DLD1 (cell line): ENCODE data around the gene GMNC.
"Not testable (repeated sequence)": the region's sequence is repeated elsewhere in the genome, so short reads cannot be mapped to it uniquely, and the experiment has no call there.

Experiments used
- in situ Hi-C: cut with HindIII; loops from 2 replicates; pipeline ENCODE4 v1.10.0; 2017; ENCODE audit warnings: low sequenced_read_pairs

The GMNC gene, protein sequence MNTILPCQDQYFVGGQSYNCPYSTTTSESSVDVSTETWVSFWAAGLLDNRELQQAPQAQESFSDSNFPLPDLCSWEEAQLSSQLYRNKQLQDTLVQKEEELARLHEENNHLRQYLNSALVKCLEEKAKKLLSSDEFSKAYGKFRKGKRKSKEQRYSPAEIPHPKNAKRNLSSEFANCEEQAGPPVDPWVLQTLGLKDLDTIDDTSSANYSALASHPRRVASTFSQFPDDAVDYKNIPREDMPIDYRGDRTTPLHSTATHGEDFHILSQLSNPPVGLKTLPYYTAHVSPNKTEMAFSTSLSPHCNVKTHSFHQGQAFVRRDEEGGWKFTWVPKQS

DNA sequence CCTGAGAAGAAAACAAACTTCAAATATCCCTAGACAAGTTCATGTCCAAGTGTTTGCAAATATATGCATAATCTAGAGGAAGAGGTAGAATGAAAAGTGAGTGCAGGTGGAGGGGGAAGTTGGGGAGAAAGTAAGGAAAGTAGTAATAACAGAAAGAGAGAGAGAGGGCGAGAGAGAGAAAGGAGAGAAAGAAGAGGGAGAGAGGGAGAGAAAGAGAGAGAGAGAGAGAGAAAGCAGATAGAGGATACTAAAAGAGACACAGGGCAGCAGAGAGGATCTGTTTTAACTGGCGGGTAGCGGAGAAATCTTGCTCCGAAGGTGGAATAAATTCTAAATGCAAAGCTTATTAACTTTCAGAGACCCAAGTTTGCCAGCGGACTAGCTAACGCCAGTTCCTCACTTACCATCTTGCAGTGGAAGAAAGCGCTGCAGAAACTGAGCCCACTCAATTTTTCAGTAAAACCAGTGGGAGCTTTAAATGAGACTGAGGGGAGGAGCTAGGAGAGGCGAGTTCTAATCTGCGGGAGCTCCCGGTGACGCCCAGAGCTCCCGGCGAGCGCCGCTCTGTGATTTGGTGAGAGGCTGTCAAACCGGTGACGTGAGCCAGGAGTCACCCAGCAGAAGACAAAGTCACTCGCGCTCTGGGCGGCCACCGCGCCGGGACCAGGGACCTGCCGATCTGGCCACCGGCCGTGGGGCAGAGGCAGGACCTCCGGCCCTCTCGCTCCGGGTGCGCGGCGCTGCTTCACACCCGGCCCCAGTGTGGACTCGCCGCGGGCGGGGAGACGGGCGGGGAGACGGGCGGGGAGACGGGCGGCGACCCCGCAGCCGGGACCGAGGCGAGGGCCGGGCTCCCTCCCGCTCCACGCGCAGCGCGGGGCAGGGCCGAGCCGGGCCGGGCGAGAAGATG, at the start of gene GMNC:
Gene GMNC (minus strand): TSS at position 486 of the 910 bp plus-strand sequence. CDS start 79 bp downstream, at position 407.
- in situ Hi-C loops, result loop anchor here (5.0 kb wide), 1 partner anchor 50 kb away; no protein-coding TSS in a partner anchor

DNA sequence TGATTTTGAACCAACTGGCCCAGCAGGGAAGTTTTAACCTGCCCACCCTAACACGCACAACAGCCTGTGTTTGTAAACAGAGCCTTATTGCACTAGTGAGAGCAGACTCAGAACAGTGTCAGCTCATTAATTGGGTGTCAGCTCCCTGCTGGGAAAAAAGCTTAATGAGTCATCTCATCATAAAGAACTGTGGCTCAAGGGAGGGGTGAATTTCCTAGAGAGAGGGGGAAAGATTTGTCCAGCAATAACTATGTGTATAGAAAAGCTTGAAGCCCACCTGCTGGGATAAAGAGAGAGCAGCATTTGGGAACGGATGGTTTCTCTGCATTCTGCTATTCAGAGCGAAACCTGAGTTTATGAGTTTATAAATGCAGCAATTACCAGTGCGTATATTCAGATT, 48.9 kb upstream of the GMNC start:
- in situ Hi-C loops, result loop anchor here (5.0 kb wide), 1 partner anchor 49 kb away; the partner anchor contains the start of gene GMNC

DNA sequence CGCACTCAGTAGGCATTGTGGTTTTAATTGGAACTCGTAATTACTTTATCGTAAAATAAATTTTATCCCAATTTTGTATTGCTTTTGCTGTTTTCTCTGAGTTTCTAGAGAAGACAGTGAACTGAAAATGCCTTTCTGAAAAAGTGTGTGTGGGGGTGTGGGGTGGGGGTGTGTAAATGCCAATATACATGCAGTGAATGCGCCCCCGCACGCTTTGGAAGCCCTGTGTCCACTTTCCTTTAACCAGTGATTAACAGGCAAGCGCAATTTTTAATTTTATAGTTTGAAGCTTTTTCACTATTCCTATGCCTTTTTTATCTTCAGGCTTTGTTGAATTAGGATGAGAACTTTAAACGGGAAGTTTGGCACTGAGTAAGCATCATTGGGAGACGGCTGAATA, 47.4 kb upstream of the GMNC start:
- in situ Hi-C loops, result loop anchor here (5.0 kb wide), 1 partner anchor 48 kb away; the partner anchor contains the start of gene GMNC

DNA sequence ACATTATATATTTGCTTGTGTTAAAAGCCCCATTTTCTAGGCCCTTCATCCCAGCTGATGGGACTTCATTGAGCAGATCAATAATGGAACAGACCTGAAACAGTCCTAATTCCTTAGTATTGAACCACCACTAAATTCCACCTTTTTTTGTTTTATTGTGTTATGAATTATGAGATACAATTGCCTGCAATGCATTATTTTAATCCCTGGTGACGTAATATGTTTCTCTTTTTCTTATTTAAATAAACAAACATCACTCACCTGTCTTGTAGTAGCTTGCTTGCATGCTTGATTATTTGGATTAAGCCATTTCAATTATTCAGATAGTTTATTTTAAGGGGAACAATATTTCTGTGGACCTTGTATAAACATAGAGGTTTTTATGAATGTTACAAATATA, 40.7 kb upstream of the GMNC start:
- in situ Hi-C loops, result no loop called here

DNA sequence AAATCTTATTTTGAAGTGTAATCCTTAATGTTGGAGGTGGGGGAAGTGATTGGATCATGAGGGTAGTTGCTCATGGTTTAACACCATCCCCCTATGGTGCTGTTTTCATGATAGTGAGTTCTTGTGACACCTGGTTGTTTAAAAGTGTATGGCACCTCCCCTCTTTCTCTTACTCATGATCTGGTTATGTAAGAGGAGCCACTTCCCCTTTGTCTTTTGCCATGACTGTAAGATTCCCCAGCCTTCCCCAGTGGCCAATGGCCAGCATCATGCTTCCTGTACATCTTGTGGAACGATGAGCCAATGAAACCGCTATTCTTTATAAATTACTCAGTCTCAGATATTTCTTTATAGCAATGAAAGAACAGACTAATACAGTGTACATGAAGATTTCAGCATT, 39.8 kb upstream of the GMNC start:
- in situ Hi-C loops, result no loop called here

DNA sequence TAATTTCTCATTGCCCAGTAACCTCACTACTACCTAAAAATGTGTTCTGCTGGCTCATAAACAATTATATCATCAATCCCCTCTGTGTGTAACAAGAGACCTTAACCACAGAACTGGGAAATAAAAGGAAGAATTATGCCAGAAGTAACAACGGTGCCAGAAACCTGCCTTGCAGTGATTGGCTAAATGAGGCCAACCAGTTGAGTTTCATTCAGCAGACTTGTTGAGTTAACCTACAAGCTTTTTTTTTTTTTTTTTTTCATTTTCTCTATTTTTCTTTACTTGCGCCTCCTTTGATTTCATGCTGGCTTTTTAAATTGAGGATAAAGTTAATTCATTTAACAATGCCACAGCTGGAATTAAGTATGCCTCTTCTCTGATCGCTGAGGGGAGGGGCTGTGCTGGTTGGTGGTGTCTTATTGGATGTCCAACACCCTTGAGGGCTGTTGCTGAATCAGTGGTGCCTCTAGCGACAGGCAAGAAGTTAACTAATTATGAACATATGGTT, 30.0 kb upstream of the GMNC start:
- in situ Hi-C loops, result no loop called here

DNA sequence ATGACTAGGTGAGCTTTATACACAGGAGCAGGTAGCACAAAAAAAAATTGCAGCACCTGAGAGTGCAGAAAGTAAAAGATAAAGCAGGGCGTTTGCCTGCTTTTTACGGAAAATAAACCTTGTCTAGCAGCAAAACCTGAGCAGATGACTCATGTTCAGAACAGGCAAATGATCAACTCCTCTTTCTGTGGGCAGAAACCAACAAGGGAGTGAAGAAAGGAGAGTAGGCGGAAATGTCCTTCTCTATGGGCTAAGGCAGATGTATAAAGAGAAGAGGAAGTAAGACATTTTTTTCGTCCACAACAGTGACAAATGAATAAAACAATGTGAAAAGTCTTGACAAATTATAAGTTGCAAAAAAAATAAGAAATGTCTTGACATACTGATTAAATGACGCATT, 24.5 kb upstream of the GMNC start:
- in situ Hi-C loops, result no loop called here

DNA sequence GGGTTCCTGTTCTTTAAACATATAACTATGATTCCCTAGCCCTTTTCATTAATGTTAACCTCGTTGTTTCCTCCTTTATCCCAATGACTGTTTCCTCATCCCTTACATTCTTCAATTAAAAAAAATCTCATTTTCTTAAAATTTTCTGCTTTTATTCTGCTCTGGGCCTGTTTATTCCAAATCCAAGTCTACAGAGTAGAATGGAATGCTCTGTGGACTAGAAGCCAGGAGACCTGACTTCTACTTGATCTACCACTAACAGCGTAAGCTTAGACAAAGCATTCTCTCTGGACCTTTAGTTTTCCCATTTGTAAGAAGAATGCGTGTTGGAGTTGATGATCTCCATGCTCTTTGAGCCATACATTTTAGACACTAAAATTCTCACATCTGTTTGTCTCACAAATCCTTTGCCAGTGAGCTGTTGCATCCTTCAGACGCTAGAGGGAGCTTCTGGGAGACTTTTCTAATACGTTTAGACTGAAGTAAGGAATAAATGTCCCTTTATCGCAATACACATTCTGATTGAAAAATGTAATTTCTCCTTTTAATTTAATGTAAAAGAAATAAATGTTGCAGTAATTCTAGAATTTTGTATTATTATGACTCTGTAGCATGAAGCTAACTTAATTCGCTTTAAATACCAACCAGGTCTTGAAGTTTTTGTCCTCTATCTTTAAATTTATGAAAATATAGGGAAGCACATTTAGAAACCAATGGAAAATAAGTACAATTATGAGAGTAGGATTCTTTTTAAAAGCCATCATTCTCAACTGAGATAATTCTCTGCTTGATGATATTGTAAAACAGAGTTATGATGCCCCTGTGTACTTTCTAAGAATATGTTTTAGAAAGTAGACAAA, 21.7 kb upstream of the GMNC start:
- in situ Hi-C loops, result no loop called here

DNA sequence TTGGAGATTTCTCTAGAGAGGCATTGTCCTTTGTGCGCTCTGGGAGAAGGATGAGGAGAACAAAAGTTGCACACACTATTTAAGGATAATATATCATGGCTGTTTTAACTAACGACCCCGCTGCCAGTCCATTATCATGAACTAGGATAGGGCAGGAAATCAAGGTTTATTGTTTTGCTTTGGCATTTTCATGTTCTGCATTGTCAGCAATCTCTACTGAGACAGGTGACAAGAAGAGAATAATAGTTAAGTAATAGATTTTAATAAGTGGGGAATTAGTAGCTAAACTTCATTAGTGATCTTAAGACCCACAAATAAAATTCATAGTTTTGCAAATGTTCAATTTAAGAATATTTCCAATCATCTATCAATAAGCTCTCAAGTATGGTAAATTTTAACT, 20.6 kb upstream of the GMNC start:
- in situ Hi-C loops, result no loop called here

DNA sequence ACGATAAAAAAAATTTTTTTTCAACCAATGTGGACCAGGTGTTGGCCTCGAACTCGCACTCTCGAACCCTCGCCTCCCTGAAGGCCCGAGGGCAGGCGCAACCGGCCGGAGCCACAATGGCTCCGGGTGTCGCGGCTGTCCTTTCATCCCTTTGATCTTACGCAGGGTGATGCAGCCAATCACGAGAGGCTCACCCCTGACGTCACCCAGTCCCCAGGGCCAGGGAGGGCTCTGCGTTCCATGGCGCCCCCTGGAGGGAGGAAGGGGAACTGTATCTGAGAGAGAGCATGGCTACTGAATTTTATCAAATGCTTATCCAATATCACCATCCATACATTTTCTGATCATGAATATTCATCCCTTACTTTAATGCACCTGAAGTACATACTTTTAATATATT, 15.4 kb upstream of the GMNC start:
- in situ Hi-C loops, result no loop called here

DNA sequence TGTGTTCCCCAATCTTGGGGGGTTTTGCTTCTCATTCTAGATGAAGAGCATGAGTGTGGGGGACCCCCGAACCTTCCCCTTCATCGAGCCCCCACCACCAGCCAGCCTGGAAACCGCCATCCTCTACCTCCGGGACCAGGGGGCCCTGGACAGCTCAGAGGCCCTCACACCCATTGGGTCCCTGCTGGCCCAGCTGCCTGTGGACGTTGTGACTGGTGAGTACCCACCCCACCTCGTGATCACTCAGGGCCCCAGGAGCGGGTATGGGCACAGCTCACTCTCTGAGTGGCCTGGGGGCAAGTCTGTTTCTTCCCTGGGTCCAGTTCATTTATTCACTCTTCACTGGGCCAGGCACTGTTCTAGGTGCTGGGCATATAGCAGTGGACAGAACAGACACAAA, 13.9 kb upstream of the GMNC start:
- in situ Hi-C loops, result not testable (repeated sequence)

DNA sequence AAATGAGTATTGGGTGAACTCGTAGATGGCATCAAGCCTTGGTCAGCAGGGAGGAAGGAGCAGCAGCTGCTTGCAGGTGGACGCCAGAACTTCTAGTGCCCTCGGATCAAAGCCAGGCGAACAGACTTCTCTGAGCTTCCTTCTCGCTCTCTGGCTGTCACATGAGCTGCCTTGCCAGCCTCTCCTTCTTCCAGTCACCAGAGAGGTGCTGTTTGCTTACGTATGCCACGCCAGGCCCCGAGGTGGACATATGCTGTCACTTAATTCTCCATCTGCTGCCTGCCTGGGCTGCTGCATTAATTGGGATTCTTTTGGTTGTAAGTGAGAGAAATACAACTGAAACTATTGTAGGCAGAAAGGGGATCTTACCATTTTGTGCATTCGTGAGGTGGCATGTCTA, 12.6 kb upstream of the GMNC start:
- in situ Hi-C loops, result not testable (repeated sequence)

DNA sequence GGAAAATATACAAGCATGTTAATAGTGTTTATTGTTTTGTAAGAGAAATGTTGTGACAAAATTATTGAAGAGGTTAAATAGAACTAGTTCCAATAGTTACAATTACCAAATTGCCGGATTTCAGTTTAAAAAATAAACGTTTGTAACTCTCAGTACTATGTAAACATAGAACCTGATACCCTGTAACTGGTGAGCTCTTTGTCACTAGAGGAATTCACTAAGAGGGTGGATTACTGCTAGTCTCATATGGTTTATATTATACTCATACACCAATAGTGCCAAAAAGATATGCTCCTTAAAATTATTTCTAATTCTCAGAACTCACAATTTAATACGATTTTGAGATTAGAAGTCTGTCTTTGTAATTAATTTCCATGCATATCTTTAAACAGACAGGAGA, 7.6 kb upstream of the GMNC start:
- in situ Hi-C loops, result no loop called here

DNA sequence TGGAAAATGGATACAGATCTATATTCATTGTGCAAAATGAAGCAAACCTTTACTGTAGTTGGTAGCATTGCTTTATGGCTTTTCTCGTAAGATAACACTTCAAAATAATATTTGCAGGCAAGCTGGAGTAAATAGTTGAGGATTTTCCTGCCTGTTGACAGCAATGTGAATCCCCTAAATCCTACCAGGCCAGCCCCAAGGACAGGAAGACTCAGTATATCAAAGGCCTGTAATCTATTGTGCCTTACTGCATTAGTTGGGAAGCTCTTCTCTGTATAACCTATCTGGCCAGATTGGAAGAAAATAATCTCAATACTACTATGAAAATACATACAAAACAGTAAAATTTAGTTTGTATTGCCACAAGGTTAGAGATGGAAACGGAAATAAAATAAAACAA, 4.6 kb upstream of the GMNC start:
- in situ Hi-C loops, result no loop called here

DNA sequence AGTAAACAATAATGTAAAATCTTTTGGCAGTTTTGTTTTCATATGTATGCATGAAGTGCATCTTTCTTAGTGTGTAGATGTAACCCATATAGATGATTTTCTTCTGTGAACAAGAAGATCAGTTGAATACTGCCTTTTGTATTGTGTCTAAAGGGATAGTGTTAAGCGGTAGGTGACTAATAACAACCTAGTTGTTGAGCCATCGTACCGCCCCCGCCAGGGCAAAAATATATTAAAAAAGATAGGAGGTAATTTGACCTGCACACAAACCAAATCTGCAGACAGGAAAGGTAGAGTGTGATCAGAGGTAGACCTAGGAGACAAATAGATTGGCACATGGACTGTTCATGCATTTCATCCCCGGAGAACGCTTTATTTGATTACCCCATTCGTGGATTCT, 3.3 kb upstream of the GMNC start:
- in situ Hi-C loops, result no loop called here

DNA sequence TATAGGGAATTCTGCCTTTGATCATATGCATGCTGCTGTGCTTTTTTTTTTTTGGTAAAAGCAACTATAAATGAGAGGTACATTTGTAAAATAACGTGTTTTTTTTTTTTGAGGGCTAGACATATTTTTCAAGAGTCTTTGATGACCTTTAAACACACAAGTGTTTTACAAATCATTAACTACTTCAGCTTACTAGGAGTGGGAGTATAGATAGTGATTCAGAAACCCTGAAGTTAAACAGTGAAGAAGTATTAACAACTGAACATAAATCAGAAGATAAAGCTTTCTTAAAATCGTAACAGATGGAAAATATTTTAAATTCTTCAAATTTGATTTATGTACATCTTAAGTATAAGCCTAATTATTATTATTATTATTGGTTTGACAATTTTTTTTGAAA, 2.9 kb upstream of the GMNC start:
- in situ Hi-C loops, result no loop called here

DNA sequence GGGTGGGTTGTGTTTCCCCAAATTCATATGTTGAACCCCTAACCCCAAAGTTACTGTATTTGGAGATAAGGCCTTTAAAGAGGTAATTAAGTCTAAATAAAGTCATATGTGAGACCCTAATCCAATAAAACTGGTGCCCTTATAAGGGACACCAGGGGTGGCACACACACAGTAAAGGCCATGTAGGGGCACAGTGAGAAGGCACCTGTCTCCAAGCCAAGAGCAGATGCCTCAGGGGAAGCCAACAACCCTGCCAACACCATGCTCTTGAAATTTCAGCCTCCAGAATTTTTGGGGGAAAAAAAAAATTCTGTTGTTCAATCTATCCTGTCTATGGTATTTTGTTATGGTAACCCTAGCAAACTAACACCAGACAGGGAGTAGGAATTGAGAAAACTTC, 1.5 kb upstream of the GMNC start:
- in situ Hi-C loops, result loop anchor here (5.0 kb wide), 1 partner anchor 48 kb away; no protein-coding TSS in a partner anchor

DNA sequence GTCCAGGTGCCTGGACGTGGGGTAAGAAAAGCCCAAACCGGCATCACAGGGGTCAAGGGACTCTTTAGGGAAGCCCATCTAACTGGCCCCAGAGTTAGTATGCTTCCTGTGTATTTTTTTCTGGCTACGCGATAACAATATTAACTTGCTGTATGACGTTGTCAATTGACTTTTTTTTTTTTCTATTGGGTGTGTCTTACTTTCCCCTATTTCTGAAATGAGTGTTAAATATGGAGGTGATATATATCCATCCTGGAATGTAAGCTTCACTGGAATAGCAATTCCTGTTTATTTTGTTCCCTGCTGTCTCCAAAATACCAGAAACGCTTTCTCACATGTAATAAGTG, 598 bp upstream of the GMNC start:
- in situ Hi-C loops, result loop anchor here (5.0 kb wide), 1 partner anchor 49 kb away; no protein-coding TSS in a partner anchor

DNA sequence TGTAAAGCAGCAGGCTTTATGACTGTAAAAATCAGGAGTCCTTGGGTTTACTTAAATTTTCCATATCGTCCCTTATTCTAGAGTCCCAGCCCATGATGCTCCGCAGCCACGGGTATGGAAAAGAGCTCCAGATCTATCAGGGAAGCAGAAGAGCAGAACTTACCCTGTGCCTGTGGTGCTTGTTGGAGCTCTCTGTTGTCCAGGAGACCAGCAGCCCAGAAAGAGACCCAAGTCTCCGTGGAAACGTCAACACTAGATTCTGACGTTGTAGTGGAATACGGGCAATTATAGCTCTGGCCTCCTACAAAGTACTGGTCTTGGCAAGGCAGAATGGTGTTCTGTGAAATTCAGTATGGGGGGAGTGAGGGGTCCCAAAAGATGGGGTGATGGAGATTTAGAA, 2.0 kb downstream of the GMNC start:
- in situ Hi-C loops, result loop anchor here (5.0 kb wide), 1 partner anchor 52 kb away; no protein-coding TSS in a partner anchor

DNA sequence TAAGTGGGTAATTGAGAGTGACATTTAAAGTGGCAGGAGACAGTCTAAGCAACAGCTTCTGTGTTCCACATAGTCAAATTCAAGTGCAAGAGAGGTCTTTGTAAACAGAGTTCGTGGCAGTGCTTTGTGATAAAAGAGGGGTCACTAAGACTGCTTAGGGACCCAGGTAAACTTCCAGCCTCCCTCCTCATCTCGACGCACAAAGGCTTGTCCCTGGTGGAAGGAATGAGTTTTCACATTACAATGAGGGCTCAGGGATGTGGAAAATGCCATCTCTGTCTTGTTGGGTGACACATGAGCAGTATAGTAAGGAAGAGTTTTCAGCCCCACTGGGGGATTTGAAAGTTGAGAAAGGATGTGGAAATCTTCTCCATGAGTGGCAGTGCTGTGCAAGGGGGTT, 7.3 kb downstream of the GMNC start:
- in situ Hi-C loops, result no loop called here

DNA sequence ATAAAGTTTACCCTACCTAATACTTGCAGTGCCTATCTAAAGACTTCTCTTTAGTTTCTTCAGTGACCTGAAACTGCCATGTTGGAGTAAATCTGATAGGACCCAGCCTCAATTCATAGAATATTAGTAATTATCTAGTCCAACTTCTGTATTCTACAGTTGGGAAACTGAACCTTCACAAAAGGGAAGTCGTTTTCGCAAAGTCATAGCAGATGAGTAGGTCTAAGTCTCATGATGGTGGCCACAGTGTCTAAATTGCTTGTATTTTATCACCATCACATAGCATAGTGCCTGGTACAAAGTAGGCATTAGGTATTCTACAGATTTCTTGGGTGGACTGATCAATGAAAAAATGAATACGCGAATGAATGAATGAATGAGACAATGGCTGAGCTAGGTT, 8.4 kb downstream of the GMNC start:
- in situ Hi-C loops, result no loop called here
